Measurements from ENCODE around the gene C2CD5. TPM values are rescaled to one million over a fixed set of nuclear protein-coding genes. Genes with fewer than 3 reads are reported as not detected.

C2CD5 gene
- total RNA-seq, 1 donor from 2014 or later = 49.5 TPM

DNA sequence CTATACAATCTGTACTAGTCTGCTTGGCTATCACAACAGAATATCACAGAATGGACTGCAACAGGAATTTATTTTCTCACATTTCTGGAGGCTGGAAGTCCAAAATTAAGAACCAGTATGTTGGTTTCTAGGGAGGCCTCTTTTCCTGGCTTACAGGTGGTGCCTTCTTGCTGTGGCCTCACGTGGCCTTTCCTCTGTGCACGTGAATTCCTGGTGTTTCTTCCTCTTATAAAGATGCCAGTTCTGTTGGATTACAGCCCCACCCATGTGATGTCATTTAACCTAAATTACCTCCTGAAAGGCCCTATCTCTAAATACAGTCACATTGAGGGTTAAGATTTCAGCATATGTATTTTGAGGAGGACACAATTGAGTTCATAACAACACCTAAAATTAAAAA, 32.1 kb upstream of the C2CD5 start:
- TF ChIP-seq, protein P1, sequence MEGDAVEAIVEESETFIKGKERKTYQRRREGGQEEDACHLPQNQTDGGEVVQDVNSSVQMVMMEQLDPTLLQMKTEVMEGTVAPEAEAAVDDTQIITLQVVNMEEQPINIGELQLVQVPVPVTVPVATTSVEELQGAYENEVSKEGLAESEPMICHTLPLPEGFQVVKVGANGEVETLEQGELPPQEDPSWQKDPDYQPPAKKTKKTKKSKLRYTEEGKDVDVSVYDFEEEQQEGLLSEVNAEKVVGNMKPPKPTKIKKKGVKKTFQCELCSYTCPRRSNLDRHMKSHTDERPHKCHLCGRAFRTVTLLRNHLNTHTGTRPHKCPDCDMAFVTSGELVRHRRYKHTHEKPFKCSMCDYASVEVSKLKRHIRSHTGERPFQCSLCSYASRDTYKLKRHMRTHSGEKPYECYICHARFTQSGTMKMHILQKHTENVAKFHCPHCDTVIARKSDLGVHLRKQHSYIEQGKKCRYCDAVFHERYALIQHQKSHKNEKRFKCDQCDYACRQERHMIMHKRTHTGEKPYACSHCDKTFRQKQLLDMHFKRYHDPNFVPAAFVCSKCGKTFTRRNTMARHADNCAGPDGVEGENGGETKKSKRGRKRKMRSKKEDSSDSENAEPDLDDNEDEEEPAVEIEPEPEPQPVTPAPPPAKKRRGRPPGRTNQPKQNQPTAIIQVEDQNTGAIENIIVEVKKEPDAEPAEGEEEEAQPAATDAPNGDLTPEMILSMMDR (conservative IDR thresholded peaks at IDR 0.05) = no peak
- no peak for DNase-seq (ENCODE audit: extremely low spot score, unreplicated experiment)
- no peaks in the 10 kb centered on the region for H3K9me3 Mint-ChIP-seq
- H3K27ac Mint-ChIP-seq = no peak overlapping the region
- H3K27me3 Mint-ChIP-seq = no peaks in the 10 kb centered on the region
- H3K4me1 Mint-ChIP-seq (ENCODE audit: unreplicated experiment) = no peaks in the 10 kb centered on the region
- H3K4me3 Mint-ChIP-seq = no peak overlapping the region
- no peaks in the 10 kb centered on the region for H3K36me3 Mint-ChIP-seq

DNA sequence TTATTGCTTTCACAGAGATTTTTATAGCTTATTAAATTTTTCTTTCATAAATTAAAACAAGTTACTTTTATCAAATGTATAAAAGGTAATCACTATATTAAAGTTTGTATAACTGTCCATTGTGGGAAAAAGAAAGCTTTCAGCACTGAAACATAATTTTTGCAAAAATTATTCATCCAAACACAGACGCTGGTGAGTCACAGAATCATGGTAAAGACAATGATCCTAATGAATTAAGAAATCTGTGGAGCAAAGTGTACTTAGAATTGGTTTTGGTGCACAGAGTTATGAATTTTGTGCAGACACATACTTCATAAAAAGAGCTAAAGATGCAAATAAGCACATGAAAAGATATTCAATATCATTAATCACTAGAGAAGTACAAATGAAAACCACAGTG, 31.7 kb upstream of the C2CD5 start:
- TF ChIP-seq, protein P1 (conservative IDR thresholded peaks at IDR 0.05) = no peak
- Mint-ChIP-seq H3K4me1 (ENCODE audit: unreplicated experiment) (no peaks in the 10 kb centered on the region), H3K9me3 (no peaks in the 10 kb centered on the region), H3K27me3 (no peaks in the 10 kb centered on the region), H3K4me3 (no peak overlapping the region), H3K27ac (no peak overlapping the region), H3K36me3 (no peaks in the 10 kb centered on the region)
- no peak for DNase-seq (ENCODE audit: extremely low spot score, unreplicated experiment)

DNA sequence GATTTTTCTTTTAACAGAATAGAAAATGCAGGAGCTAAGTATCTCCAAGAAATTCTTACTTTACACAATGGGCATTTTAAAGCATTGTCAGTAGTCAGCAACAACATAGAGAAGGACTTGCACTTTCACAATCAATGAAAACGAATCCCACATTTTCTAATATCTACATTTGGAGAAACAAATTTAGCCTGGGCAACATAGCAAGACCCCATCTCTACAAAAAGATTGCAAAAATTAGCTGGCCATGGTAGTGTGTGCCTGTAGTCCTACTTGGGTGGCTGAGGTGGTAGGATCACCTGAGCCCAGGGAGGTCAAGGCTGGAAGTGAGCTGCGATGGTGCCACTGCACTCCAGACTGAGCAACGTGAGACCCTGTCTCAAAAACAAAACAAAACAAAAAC, 30.6 kb upstream of the C2CD5 start:
- Mint-ChIP-seq H3K4me1 (ENCODE audit: unreplicated experiment) (no peaks in the 10 kb centered on the region), H3K9me3 (peaks cover 2% of the 10 kb centered on the region), H3K27me3 (no peaks in the 10 kb centered on the region), H3K36me3 (no peaks in the 10 kb centered on the region), H3K4me3 (no peak overlapping the region), H3K27ac (no peak overlapping the region)
- TF ChIP-seq, protein P1 (conservative IDR thresholded peaks at IDR 0.05) = no peak
- DNase-seq (ENCODE audit: extremely low spot score, unreplicated experiment) = no peak

DNA sequence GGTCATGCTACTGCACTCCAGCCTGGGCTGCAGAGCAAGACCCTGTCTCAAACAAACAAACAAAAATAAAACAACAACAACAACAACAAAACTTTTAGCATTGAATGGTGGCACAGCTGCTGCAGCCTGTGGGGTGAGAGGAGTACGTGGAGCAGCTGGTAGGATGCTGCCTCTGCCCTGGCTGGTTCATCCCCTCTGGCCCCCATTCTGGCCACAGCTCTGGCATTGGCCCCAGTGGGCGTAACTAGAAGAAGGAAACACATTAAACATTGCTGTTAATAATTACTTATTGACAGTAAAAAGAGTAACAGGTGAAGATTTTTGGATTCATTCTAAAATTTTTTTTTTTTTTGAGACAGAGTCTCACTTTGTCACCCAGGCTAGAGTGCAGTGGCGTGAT, 28.8 kb upstream of the C2CD5 start:
- Mint-ChIP-seq H3K27ac (no peak overlapping the region), H3K4me1 (ENCODE audit: unreplicated experiment) (no peaks in the 10 kb centered on the region), H3K27me3 (no peaks in the 10 kb centered on the region), H3K4me3 (no peak overlapping the region), H3K9me3 (peaks cover 5% of the 10 kb centered on the region), H3K36me3 (no peaks in the 10 kb centered on the region)
- DNase-seq (ENCODE audit: extremely low spot score, unreplicated experiment) = no peak
- TF ChIP-seq, protein P1 (conservative IDR thresholded peaks at IDR 0.05) = no peak

DNA sequence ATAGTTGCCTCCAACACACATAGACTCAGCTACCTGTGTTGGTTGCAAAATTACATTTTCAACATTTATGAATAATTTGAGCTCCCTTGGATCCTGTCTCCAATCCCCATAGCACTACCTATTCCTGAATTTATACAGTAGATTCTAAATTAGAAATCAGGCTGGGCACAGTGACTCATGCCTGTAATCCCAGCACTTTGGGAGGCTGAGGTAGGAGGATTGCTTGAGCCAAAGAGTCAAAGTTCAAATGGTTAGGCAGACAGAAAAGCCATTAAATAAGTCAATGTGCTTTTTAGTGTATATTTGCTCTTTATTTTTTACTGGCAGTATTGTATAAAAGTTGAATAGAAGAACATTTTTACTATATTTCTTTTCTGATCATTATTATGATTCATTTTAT, 24.9 kb upstream of the C2CD5 start:
- TF ChIP-seq, protein P1 (conservative IDR thresholded peaks at IDR 0.05) = no peak
- no peaks in the 10 kb centered on the region for H3K36me3 Mint-ChIP-seq
- H3K27me3 Mint-ChIP-seq = no peaks in the 10 kb centered on the region

More for the DNA sequence above, 24.9 kb upstream of the C2CD5 start:
- peaks cover 5% of the 10 kb centered on the region for H3K9me3 Mint-ChIP-seq
- H3K4me1 Mint-ChIP-seq (ENCODE audit: unreplicated experiment) = no peaks in the 10 kb centered on the region
- H3K27ac Mint-ChIP-seq = no peak overlapping the region
- no peak for DNase-seq (ENCODE audit: extremely low spot score, unreplicated experiment)
- no peak overlapping the region for H3K4me3 Mint-ChIP-seq
